KG1 (cell line): ENCODE measurements around the gene PPP1R7.

ENCODE experiments used
- DNase-seq: peaks from one replicate; lab custom pipeline; 2025; lab: John Stamatoyannopoulos, UW

PPP1R7 gene

DNA sequence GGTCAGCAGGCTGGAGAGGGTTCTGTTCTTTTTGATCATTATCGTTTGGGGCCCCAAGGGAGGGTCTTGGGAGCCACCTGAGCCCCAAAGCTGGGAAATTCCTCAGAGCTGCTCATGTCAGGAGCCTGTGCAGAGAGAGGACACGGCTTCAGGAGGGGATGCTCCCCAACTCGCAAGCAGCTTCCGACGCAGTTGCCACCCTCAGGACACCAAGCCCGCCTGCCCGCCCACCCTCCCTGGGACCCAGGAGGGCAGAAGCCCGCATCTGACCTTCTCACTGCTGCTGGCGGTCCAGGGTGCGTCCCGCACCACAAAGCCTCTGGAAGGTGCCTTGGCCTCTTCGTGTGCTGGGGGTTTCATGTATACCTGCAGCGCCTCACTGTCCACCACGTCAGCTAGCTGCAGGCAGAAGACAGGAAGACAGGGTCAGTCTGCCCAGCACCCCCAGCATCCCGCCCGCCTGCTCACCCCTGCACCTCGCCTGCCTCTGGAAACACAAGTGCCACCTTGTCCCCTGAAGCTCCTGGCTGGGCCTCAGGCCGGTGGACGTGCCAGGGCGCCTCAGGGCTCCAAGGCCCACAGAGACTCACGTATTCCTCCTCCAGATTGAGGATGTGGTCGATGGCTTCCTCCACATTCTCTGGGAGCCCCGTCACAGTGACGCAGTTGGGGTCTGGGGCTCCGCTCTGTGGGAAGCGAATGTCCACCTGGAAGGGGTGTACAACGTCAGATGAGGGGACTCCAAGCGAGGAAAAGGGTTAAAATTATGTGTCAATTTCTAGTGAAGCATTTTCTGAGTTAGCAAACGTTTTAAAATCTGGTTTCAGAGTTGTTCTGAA, 79.5 kb downstream of the PPP1R7 start:
- DNase-seq = no peak

DNA sequence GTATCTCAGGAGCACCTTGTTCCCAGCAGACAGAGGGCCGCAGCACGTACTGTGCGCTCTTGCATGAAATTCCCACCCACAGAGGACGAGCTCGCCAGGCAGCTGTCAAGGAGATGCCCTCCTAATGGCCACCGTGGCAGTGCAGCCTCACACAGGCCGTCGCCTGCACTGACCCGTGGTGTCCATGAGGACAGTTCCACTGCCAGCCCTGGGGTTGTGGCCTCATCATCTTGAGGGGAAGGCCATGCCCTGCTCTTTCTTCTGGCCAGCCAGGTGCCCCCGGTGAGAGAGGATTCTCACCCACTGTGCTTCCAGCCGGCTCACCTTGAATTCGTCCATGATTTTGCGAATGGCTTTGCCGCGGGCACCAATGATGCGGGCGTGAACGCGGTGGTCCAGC, 80.2 kb downstream of the PPP1R7 start:
- no peak for DNase-seq

DNA sequence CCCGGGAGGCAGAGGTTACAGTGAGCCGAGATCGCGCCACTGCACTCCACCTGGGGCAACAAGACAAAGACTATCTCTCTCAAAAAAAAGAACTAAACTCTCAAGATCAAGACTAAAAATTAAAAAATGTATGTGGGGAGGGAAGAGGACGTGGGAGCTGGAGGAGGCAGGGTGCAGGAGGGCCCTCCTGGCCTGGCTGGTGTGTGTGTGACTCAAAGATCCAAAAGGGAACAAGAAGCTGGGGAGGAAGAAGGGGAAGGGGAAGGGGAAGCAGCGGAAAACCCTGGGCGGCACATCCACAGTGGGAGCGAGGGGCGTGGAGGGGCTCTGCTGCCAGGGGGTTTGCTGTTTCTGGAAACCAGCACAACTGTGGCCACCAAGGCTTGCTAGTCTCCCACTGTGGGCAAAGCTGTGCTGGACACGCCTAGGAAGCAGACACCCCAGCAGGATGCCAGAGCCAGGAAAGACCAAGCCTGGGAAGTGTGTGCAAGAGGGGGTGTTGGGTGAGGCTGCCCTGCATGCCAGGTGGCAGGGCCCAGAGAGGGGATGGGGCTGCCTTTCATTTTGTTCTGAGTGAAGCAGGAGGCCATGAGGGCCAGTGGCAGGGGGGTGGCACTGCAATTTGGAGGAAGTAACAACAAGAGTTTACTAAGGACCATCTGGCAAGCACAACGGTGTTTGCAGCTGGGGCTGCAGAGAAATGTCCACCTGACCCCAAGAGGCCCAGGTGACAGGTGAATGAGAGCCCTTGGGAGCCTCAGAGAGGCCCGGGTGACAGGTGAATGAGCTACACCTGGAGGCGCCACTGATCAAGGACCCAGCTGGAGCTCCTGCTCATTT, 82.7 kb downstream of the PPP1R7 start:
- no peak for DNase-seq
